HCT116 (cell line): Measurements from ENCODE around the gene ERBIN. TPM values are rescaled to one million over a fixed set of nuclear protein-coding genes. Genes with fewer than 3 reads are reported as not detected.

Experiments
- ATAC-seq: fragments of 200-7000 bp; cut with Tn5 transposase; 2 replicates; pipeline ENCODE4 v1.9.1; 2020; ENCODE audit warnings: mild to moderate bottlenecking, moderate library complexity
- BruUV-seq: library from RNA; stranded (reverse); fragments of 400-500 nt; replicated peaks from 2 replicates; lab custom pipeline; 2021; lab: Mats Ljungman, UMichigan
- CTCF ChIA-PET: fragments of 300-600 bp; sonication (Branson Sonifier 250); formaldehyde crosslinking; loops from one replicate; lab custom pipeline; 2021; ENCODE audit warnings: antibody characterized with exemption; lab: Charles Lee
- POLR2A ChIA-PET: fragments of 300-600, 350-600 bp; sonication (Branson Sonifier 250); formaldehyde crosslinking; loops from one replicate; lab custom pipeline; 2021; ENCODE audit warnings: antibody characterized with exemption; lab: Charles Lee
- RAD21 ChIA-PET, 2 experiments: fragments of 300-600 bp; sonication (Branson Sonifier 250); formaldehyde crosslinking; loops; one replicate each; lab custom pipeline; 2023; ENCODE audit warnings: low total read pairs in 2 of 2; ENCODE audit not compliant: uncharacterized antibody in 2 of 2, unreplicated experiment in 2 of 2, low non-redundant PET in 1 of 2; lab: Charles Lee
- DNase-seq: peaks from one replicate; pipeline ENCODE4 v3.0.0-alpha.2; 2010; ENCODE audit warnings: low read depth, low spot score
- H2AFZ ChIP-seq: fragments of 200-600 bp; shearing (Covaris generic), sonication (generic); 2 replicates; pipeline ENCODE4 v1.6.1; 2017; ENCODE audit warnings: low read depth, mixed run types, mixed read lengths, antibody characterized with exemption, low read length; ENCODE audit not compliant: poor library complexity, severe bottlenecking
- H3K27ac ChIP-seq: 2 replicates; pipeline ENCODE4 v1.5.1; 2012; ENCODE audit warnings: low read depth, low read length
- H3K27me3 ChIP-seq: fragments of 200-600 bp; sonication (generic); 2 replicates; pipeline ENCODE4 v1.6.1; 2016; ENCODE audit warnings: mixed run types, low read length, mixed read lengths; ENCODE audit not compliant: insufficient read depth
- H3K36me3 ChIP-seq, 2 experiments: fragments of 200-500 bp in 1 of 2; fragments of 200-600 bp in 1 of 2; sonication (Bioruptor generic) in 1 of 2; sonication (generic) in 1 of 2; 2 replicates each; pipeline versions ENCODE4 v1.5.1 to v1.6.1; 2014 to 2016; ENCODE audit warnings: low read length in 2 of 2, inconsistent platforms in 1 of 2, mixed read lengths in 1 of 2, mixed run types in 1 of 2; ENCODE audit not compliant: insufficient read depth in 2 of 2, control insufficient read depth in 1 of 2
- H3K4me1 ChIP-seq, 2 experiments: fragments of 200-600 bp in 1 of 2; sonication (generic) in 1 of 2; 2 replicates each; pipeline versions ENCODE4 v1.5.1 to v1.6.1; 2012 to 2017; ENCODE audit warnings: low read length in 2 of 2, inconsistent platforms in 1 of 2, mild to moderate bottlenecking in 1 of 2, mixed read lengths in 1 of 2, mixed run types in 1 of 2, moderate library complexity in 1 of 2; ENCODE audit not compliant: insufficient read depth in 2 of 2, control insufficient read depth in 1 of 2
- H3K4me2 ChIP-seq: fragments of 200-600 bp; sonication (generic); 2 replicates; pipeline ENCODE4 v1.6.1; 2017; ENCODE audit warnings: mixed run types, low read length, mixed read lengths
- H3K4me3 ChIP-seq, 2 experiments: fragments of 200-600 bp in 1 of 2; sonication (generic) in 1 of 2; replicated peaks in 1 of 2; 2 replicates each; pipeline ENCODE4 v1.5.1; 2011 to 2016; ENCODE audit warnings: low read length in 2 of 2, control low read depth in 1 of 2, low read depth in 1 of 2, mild to moderate bottlenecking in 1 of 2, mixed read lengths in 1 of 2, mixed run types in 1 of 2
- H3K79me2 ChIP-seq: fragments of 200-600 bp; sonication (generic); 2 replicates; pipeline ENCODE4 v1.6.1; 2017; ENCODE audit warnings: mild to moderate bottlenecking, mixed run types, low read length, moderate library complexity, mixed read lengths; ENCODE audit not compliant: insufficient read depth
- H3K9ac ChIP-seq: fragments of 200-600 bp; sonication (generic); 2 replicates; pipeline ENCODE4 v1.6.1; 2016; ENCODE audit warnings: low read length, mixed read lengths
- H3K9me2 ChIP-seq: fragments of 200-600 bp; sonication (generic), shearing (Covaris generic); 2 replicates; pipeline ENCODE4 v1.6.1; 2017; ENCODE audit warnings: mixed run types, mild to moderate bottlenecking, moderate library complexity; ENCODE audit not compliant: insufficient read depth
- H3K9me3 ChIP-seq, 2 experiments: fragments of 200-500 bp in 1 of 2; fragments of 200-600 bp in 1 of 2; sonication (Bioruptor generic) in 1 of 2; sonication (generic) in 1 of 2; 2 replicates each; pipeline ENCODE4 v1.6.1; 2014 to 2017; ENCODE audit warnings: low read length in 2 of 2, mixed read lengths in 2 of 2, inconsistent platforms in 1 of 2, low read depth in 1 of 2, mild to moderate bottlenecking in 1 of 2, mixed run types in 1 of 2, moderate library complexity in 1 of 2; ENCODE audit not compliant: control insufficient read depth in 1 of 2, insufficient read depth in 1 of 2
- H4K20me1 ChIP-seq: fragments of 200-600 bp; sonication (generic), shearing (Covaris generic); 2 replicates; pipeline ENCODE4 v1.6.1; 2017; ENCODE audit warnings: mixed run types, mild to moderate bottlenecking, moderate library complexity; ENCODE audit not compliant: insufficient read depth
- CBX3 ChIP-seq: IDR thresholded peaks from 2 replicates; pipeline ENCODE4 v1.6.1; 2012; ENCODE audit warnings: low read depth
- EZH2 ChIP-seq: fragments of 200-600 bp; sonication (generic); IDR thresholded peaks from 2 replicates; pipeline ENCODE4 v1.6.1; 2017; ENCODE audit warnings: antibody characterized with exemption, mixed run types
- EZH2phosphoT487 ChIP-seq: fragments of 200-600 bp; IDR thresholded peaks from 2 replicates; pipeline ENCODE4 v1.6.1; 2018; ENCODE audit warnings: antibody characterized with exemption, borderline replicate concordance
- FOSL1 ChIP-seq: IDR thresholded peaks from 2 replicates; pipeline ENCODE4 v1.6.1; 2012; ENCODE audit warnings: low read depth
- JUND ChIP-seq: IDR thresholded peaks from 2 replicates; pipeline ENCODE4 v1.6.1; 2012
- MAX ChIP-seq: IDR thresholded peaks from 2 replicates; pipeline ENCODE4 v1.6.1; 2012
- SP1 ChIP-seq: IDR thresholded peaks from 2 replicates; pipeline ENCODE4 v1.6.1; 2012; ENCODE audit warnings: low read depth
- intact Hi-C: fragments of 100-400 bp; cut with micrococcal nuclease; formaldehyde crosslinking; loops from 2 replicates; pipeline ENCODE4 v1.10.0; 2022
- total RNA-seq: library from RNA; stranded (reverse); gene quantifications from one replicate; pipeline ENCODE4 v1.2.1, GENCODE V29; 2021; ENCODE audit not compliant: unreplicated experiment

ERBIN gene
- total RNA-seq, 1 experiment from 2014 or later, result 57.4 TPM

GRCh38 chr5:66122379-66123034 is 196.1 kb downstream of the ERBIN start:
- TF ChIP-seq EZH2phosphoT487 (no peak), FOSL1 (peak; percentile 41; the same call in 1 of the 2 replicates), JUND (peak; percentile 19; the same call in 1 of the 2 replicates)
- Histone ChIP-seq H3K4me1 (peaks cover 0 to 8% of the 10 kb centered on the region in 2 experiments; a peak in 2 of 4 replicates), H3K27ac (no peak overlapping the region), H3K4me2 (peak overlapping the region; percentile 33; the same call in 1 of the 2 replicates), H3K9ac (no peak overlapping the region), H2AFZ (no peak overlapping the region), H3K79me2 (no peaks in the 10 kb centered on the region), H3K36me3 (no peaks in the 10 kb centered on the region), H3K9me2 (no peaks in the 10 kb centered on the region), H4K20me1 (no peaks in the 10 kb centered on the region), H3K9me3 (no peaks in the 10 kb centered on the region), H3K4me3 (no peak overlapping the region), H3K27me3 (no peaks in the 10 kb centered on the region)
- BruUV-seq, result no TSS peak
- POLR2A ChIA-PET, result no interaction called here
- ATAC-seq, result no peak
- CTCF ChIA-PET, result no interaction called here
- intact Hi-C loops, result no loop called here
- RAD21 ChIA-PET, result no interaction called here
- no peak for DNase-seq

GRCh38 chr5:66129144-66129543 is 202.8 kb downstream of the ERBIN start:
- no peak overlapping the region for H2AFZ ChIP-seq
- no peaks in the 10 kb centered on the region for H3K9me3 ChIP-seq
- no peaks in the 10 kb centered on the region for H3K9me2 ChIP-seq
- no peaks in the 10 kb centered on the region for H3K36me3 ChIP-seq
- no peak overlapping the region for H3K9ac ChIP-seq
- H3K4me3 ChIP-seq, result no peak overlapping the region
- no peaks in the 10 kb centered on the region for H3K79me2 ChIP-seq
- ChIA-PET POLR2A (no interaction called here), RAD21 (no interaction called here), CTCF (no interaction called here)
- DNase-seq (no peak), ATAC-seq (no peak)
- no peaks in the 10 kb centered on the region for H3K27me3 ChIP-seq
- no peaks in the 10 kb centered on the region for H4K20me1 ChIP-seq
- H3K4me2 ChIP-seq, result no peak overlapping the region
- intact Hi-C loops, result no loop called here
- TF ChIP-seq MAX (no peak), EZH2 (no peak), CBX3 (no peak), SP1 (no peak)
- H3K27ac ChIP-seq, result no peak overlapping the region
- H3K4me1 ChIP-seq, result no peaks in the 10 kb centered on the region; a peak in 1 of 4 replicates
- no TSS peak for BruUV-seq
